RPMI7951 (cell line): ENCODE measurements around the gene CENPM. TPM values are rescaled to one million over a fixed set of nuclear protein-coding genes. Genes with fewer than 3 reads are reported as not detected.

ENCODE experiments used
- DNase-seq: peaks from one replicate; pipeline ENCODE4 v3.0.0-alpha.2; 2012; ENCODE audit warnings: low read depth
- total RNA-seq: library from RNA; depleted of rRNA; stranded (reverse); fragments of >200 nt; shearing (Covaris generic); gene quantifications from 2 replicates; pipeline ENCODE4 v1.2.3, GENCODE V29; 2014; rRNA removed

The CENPM gene, protein sequence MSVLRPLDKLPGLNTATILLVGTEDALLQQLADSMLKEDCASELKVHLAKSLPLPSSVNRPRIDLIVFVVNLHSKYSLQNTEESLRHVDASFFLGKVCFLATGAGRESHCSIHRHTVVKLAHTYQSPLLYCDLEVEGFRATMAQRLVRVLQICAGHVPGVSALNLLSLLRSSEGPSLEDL
- total RNA-seq = 50.3 and 57.6 TPM in 2 replicates

DNA sequence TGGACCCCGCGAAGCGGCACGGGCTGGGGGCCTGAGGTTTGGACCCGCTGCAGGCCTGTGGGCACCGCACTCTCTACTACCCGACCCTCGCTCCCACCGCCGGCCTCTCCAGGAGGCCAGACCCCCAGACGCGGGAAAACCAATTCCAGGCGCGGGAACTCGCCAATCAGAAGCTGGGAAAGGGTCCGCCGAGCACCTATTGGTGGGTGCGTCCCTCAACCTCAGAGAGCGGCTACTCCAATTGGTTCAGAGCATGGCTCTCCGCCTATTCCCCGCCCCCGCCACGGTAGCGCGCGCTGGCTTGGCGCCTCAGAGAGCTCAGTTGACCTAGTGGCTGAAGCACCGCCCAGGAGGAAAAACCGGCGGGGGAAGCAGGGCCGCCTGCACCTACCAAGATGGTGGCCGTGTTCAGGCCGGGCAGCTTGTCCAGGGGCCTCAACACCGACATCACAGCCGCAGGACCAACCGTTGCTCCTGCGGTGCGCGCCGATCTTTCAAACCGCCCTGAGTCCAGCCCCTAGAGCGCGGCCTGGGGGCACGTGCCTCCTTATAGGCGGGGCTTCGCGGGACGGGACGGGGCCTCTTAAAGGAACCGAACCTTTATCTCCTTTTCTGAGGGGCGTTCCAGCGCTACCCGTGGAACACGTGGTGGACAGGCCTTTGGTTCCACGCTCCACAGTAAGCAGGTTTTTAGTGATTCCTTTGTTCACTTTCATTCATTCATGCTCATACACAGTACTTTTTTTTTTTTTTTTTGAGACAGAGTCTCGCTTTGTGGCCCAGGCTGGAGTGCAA, at the start of gene CENPM:
Gene CENPM, minus strand, starts transcription at position 524 of the 795 bp plus-strand sequence. Its CDS starts 76 bp downstream, at position 448.
- DNase-seq = peak; percentile 92

- DNase-seq = no peak
These were observed 48.3 kb upstream of the CENPM start for GRCh38 chr22:41995211-41995610.

DNA sequence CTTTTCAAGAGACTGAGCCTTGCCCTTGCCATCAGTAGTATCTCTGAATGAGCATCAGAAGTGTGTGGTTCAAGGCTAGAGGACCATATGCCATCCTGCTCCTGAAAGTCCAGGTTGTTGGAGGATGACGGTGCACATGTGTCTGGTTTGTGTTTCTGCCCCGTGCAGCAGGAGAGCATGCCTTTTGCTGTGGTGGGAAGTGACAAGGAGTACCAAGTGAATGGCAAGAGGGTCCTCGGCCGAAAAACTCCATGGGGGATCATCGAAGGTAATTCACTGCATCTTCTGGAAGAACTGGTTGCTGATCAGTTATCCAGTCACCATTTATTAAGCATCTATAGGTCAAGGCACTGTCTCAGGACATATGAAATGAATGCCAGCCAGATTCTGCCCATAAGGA, 45.5 kb upstream of the CENPM start:
- no peak for DNase-seq

GRCh38 chr22:41991111-41991510, 44.2 kb upstream of the CENPM start:
- DNase-seq = no peak

DNA sequence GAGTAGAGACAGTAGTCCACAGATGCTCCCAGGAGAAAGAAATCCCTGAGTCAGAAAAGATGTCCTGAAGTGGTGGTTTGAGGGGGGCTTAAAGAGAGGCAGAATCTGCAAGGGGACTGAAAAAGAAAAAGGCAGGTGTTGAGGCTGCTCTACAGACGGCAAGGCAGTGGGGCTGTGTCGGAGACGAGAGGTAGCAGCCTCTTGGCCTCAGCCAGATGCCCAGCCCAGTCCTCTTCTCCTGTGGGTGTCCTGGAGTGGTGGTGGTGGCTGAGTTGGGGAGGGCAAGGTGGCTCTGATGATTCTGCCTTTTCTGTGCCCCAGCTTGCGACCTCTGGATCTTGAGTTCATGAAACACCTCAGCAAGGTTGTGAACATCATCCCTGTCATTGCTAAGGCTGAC, 42.3 kb upstream of the CENPM start:
- DNase-seq = no peak

DNA sequence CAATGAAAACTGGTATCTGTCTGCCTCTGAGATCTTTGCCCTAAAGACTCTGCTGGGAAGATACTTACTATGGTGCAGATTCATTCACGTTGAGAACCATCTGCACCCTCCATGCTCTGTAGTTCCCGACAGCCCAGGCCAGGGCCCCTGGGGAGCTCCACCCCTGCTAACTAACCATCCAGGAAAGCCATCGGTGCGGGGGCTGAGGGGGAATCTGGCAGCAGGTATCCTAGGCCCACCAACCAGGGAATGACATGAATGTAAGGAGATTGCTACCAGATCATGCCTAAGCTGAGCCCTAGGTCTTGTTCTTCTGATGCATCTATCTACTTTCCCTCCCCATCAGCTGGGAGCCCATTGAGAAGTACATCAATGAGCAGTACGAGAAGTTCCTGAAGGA, 40.3 kb upstream of the CENPM start:
- no peak for DNase-seq

- DNase-seq = peak; percentile 69
These were observed 36.8 kb upstream of the CENPM start for GRCh38 chr22:41983513-41984405.

- DNase-seq = no peak
These were observed 35.9 kb upstream of the CENPM start for GRCh38 chr22:41982865-41983264.

GRCh38 chr22:41979423-41980250, 32.7 kb upstream of the CENPM start:
- DNase-seq = no peak

DNA sequence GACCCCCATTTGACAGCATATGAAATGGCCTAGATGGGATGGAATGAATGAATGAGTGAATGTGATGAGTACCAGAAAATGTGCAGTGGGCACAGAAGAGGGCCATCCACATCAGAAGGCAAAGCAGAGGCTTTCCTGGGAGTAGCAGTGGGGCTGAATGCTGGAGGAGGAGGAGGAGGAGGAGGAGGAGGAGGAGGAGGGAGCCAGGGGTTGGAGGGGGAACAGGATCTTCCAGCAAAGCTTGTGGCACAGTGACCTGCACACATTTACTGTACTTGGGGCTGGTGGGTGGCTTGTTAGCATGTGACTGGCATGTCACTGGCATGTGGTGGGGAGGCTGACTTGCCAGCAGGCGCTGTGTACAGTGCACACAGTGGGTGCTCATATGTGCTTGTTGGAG, 31.8 kb upstream of the CENPM start:
- no peak for DNase-seq

DNA sequence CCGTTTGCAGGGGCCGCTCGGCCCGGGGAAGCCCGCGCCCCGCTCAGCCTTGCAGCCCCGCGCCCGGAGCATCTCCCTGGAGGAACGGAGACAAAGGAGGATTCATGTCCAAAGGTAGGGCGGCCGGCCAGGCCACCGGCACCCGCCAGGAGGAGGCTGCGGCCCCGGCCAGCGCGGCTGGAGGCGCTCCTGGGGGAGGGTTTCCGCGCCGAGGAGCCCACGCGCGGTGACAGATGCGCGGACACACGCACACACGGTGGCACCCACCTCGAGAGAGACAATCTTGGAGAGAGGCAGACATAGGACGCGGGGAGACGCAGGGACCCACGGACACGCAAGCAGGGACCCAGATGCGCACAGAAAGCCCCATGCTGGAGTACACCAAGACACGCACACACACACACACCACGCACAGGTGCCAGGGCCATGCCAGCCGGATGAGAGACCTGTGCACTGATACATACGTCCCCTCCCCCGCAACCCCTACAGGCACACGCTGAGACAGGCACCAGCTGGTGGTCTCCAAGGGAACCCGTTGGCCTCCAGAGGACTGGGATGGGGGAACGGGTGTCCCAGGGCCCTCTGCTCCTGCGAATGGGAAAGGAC, 30.1 kb upstream of the CENPM start:
- DNase-seq = no peak

DNA sequence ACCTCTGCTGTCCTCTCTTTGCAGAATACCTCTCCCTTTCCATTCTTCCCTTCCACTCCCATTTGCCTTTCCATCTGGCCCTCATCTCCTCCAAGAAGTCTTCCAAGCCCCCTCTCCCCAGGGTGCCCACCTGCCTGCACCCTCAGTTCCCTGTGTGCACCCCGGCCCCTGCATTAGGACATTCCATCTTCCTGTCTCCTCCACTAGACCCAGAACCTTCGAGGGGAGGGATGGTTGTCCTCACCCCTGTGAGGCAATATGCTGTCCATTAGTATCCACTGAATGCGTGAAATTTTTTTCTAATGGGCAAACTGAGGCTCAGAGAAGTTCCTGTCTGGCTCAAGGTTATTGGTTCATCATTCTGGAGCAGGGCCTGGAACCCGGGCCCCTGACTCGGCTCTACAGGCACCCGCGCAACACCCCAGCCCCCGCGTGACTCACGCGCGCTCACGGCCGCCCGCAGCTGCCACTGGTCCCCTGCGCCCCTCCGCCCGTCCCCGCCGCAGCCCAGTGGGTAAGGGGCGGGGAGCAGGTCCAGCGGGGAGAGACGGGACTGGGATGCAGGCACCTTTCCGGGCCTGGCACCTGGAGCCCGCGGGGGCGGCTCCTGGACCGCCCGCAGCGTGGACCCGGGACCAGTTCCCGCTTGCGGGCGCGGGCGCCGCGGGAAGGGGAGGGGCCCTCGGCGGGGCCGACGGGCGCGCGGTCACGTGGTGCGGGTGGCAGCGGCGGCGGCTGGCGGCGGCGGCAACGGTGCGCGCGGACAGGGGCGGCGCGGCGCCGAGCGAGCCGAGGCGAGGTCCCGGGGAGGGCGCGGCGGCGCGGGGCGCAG, 29.3 kb upstream of the CENPM start:
- no peak for DNase-seq

DNA sequence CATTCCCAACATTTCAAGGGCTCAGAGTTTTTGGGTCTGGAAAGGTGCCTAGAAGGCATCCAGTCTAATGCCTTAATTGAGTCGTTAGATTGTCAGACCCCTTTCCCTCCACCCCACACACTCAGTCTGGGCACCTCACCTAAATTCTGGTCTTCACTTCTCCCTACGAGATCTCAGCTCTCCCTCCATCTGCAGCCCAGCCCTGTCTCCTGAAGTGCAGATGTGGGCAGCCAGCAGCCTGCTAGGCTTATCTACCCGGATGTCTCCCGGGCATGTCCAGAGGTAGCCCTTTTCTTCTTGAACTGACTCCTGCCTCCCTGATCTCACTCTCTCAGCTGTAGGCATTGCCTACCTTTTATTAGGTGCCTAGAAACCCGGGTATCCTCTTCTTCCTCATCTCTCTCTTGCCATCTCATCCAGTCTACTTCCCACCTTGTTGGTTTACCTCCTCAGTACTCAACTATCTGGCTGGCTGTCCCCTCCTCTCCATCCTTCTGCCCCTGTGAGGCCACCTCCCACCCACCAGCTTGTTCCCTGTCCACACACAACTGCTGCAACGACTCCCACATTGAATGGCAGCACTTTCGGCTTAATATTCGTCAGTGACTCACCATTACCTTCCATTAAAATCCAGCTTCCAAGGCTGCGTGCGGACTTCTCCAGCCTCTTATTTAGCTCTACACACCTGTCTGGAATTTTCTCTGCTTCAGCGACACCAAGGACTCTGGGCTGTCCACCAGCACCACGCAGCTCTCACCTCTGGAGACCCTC, 28.5 kb upstream of the CENPM start:
- DNase-seq = no peak

DNA sequence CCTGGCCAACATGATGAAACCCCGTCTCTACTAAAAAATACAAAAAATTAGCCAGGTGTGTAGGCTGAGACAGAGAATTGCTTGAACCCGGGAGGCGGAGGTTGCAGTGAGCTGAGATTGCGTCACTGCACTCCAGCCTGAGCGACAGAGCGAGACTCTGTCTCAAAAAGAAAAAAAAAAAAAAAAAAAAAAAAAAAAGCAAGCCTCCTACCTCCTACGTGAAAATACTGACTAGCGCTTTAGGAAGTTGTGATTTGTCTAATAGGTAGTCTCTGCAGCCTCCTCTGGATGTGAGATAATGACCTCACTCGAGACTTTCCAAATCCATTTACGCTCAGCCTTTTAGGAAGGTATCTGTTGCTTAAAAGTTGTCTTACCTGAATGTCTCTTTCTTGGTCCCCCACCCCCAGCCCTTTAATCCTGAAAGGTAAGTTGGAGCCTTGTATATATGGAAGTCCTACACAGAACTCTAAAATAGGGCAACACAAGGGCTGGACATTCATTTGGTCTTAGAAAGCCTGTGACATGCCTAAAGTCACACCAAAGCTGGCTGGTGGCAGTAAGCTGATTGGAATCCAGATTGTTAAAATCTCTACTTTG, 27.8 kb upstream of the CENPM start:
- no peak for DNase-seq

DNA sequence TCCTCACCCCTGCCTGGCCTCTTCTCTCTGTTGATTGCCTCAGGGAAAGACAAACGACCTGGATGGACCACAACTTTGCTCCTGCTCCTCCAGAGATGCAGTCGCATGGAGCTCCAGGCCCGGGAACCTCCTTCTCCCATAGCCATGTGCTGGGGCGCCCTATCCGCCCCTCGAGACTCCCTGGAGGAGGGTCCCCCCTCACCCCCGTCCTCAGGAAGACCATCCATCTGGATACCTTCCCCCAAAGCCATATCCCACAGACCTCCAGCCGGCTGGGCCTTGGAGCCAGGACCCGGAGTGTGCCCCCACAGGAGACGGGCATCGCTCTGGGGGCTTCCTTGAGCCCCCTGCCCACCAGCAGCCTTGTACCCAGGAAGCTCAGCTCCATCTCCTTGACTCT, 24.5 kb upstream of the CENPM start:
- DNase-seq = no peak

DNA sequence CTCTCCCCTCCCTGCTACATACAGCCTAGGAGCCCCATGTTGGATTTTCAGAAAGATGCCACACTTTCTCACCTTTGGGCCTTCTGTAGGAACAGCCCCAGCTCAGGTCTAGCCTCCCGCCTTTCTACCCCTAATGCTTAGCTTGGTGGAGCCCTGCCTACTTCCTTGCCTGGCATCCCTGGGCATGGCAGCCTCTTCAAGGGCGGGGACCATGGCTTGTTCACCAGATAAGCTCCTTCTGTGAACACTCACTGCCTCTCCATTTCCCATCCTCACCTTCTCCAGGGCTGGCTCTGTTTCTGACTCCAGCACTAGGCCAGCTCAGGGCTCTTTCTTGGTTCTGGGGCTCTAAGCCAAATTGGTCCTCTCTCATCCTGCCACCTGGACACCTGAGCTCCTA, 23.6 kb upstream of the CENPM start:
- no peak for DNase-seq

GRCh38 chr22:41969110-41969646, 22.2 kb upstream of the CENPM start, which contains the start of gene SEPTIN3:
SEPTIN3 (plus strand) TSS chr22:41969443; CDS start chr22:41971493, 2,050 bp downstream.
- DNase-seq = no peak

DNA sequence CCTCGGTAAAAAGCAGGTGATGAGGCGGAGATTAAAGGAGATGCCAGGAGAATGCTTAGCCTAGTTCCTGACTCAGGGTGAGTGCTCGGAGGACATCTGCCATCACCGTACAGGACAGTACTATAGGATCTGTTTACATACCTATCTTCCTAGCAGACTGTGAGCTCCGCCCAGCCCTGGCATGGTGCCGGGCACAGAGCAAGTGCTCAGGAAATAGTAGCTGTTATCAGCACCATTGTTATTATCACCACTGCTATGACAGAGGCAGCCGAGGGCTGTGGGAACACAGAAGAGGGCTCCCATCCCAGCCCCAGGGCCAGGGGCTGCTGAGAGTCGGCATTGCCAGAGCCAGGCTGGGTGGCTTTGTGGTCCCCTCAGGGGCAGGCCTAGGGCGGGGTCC, 21.6 kb upstream of the CENPM start:
- no peak for DNase-seq
